Natural killer cell (primary cell): Measurements from ENCODE around the gene TRIM62. TPM values are rescaled to one million over a fixed set of nuclear protein-coding genes. Genes with fewer than 3 reads are reported as not detected.

Experiments
- ATAC-seq, 3 donors: fragments of 150-1000 bp in 2 of 3; fragments of 200-7000 bp in 1 of 3; cut with Tn5 transposase; 1 replicate in 1 of 3; 2 replicates in 2 of 3; pipeline ENCODE4 v1.10.0; 2021; ENCODE audit warnings: mild to moderate bottlenecking in 2 of 3, moderate library complexity in 2 of 3
- DNase-seq, 2 donors: peaks; one replicate each; pipeline versions ENCODE4 v3.0.0 to v3.0.0-alpha.2; 2013 to 2021; ENCODE audit warnings: mixed read lengths in 1 of 2
- H3K27ac ChIP-seq: one replicate; pipeline ENCODE4 v1.5.1; 2013; ENCODE audit warnings: mild to moderate bottlenecking, low read length
- H3K27me3 ChIP-seq: one replicate; pipeline ENCODE4 v1.6.1; 2013; ENCODE audit warnings: low read length; ENCODE audit not compliant: control insufficient read depth, insufficient read depth
- H3K36me3 ChIP-seq: one replicate; pipeline ENCODE4 v1.6.1; 2013; ENCODE audit warnings: low read length; ENCODE audit not compliant: control insufficient read depth, insufficient read depth
- H3K4me1 ChIP-seq: one replicate; pipeline ENCODE4 v1.6.1; 2013; ENCODE audit warnings: low read length; ENCODE audit not compliant: control insufficient read depth, insufficient read depth
- H3K4me3 ChIP-seq: one replicate; pipeline ENCODE4 v1.5.1; 2013; ENCODE audit warnings: low read length
- H3K9me3 ChIP-seq: one replicate; pipeline ENCODE4 v1.6.1; 2013; ENCODE audit warnings: low read length; ENCODE audit not compliant: control insufficient read depth, insufficient read depth
- H3K27ac Mint-ChIP-seq, 2 donors: one replicate each; pipeline ENCODE4 v1.8.0; 2022; ENCODE audit warnings: mild to moderate bottlenecking in 2 of 2, mixed read lengths in 2 of 2, moderate library complexity in 1 of 2
- H3K27me3 Mint-ChIP-seq, 2 donors: one replicate each; pipeline ENCODE4 v1.8.0; 2022; ENCODE audit warnings: low read depth in 2 of 2, mixed read lengths in 2 of 2
- H3K36me3 Mint-ChIP-seq: one replicate; pipeline ENCODE4 v1.8.0; 2022; ENCODE audit warnings: mixed read lengths
- H3K4me1 Mint-ChIP-seq, 2 donors: one replicate each; pipeline ENCODE4 v1.8.0; 2022; ENCODE audit warnings: mixed read lengths in 2 of 2
- H3K4me3 Mint-ChIP-seq: one replicate; pipeline ENCODE4 v1.8.0; 2022; ENCODE audit warnings: mild to moderate bottlenecking, moderate library complexity, mixed read lengths
- H3K9me3 Mint-ChIP-seq, 2 donors: one replicate each; pipeline ENCODE4 v1.8.0; 2022; ENCODE audit warnings: mixed read lengths in 2 of 2
- CTCF ChIP-seq: fragments of 200-600 bp; IDR thresholded peaks from one replicate; pipeline ENCODE4 v1.8.0; 2022; ENCODE audit warnings: antibody characterized with exemption
- WGBS: methylation state at CpG from one replicate; pipeline ENCODE4 v1.1.7; 2013; ENCODE audit warnings: missing lambda C conversion rate; ENCODE audit not compliant: insufficient coverage; 5-methylcytosine and 5-hydroxymethylcytosine counted together
- intact Hi-C: fragments of 100-400 bp; cut with micrococcal nuclease; formaldehyde crosslinking; loops from one replicate; pipeline ENCODE4 v1.14.2; 2022
- total RNA-seq, 4 donors: library from RNA; stranded (reverse); fragments of 120-200 nt in 1 of 4; gene quantifications; one replicate each; pipeline versions ENCODE4 v1.2.3 to v1.2.4, GENCODE V29; 2013 to 2022

The TRIM62 gene
- 10 to 100 TPM; 18.2 to 35.4 (median 23.2) TPM for total RNA-seq
- total RNA-seq (2013) = 6.7 TPM

- H3K9me3 ChIP-seq = no peaks in the 10 kb centered on the region
- H3K4me1 ChIP-seq = peaks cover 23% of the 10 kb centered on the region
- Mint-ChIP-seq H3K9me3 (no peaks in the 10 kb centered on the region), H3K36me3 (no peaks in the 10 kb centered on the region), H3K27ac (peak within 1 kb of the TSS; percentile 45 to 79), H3K4me3 (peak within 1 kb of the TSS; percentile 91), H3K4me1 (peaks cover 27 to 48% of the 10 kb centered on the region in 2 donors), H3K27me3 (peaks cover 17 to 22% of the 10 kb centered on the region in 2 donors)
- H3K27ac ChIP-seq = no peak within 1 kb of the TSS
- TF ChIP-seq CTCF = no peak
- peaks cover 2% of the 10 kb centered on the region for H3K27me3 ChIP-seq
- peak within 1 kb of the TSS; percentile 82 for H3K4me3 ChIP-seq
- peak; percentile 79 to 89 for DNase-seq
- peak; percentile 79 to 85 (median 79) for ATAC-seq
- WGBS = under 1% methylated on average over 34 of the region's 35 CpGs
- H3K36me3 ChIP-seq = no peaks in the 10 kb centered on the region
- intact Hi-C loops = loop anchor here (2.0 kb wide), 1 partner anchor 55 kb away; no protein-coding TSS in a partner anchor
These were observed at the start of gene TRIM62 for GRCh38 chr1:33181921-33182341. TRIM62 (minus strand) TSS chr1:33182043; CDS start chr1:33181432, 611 bp downstream.

- Mint-ChIP-seq H3K27me3 (peaks cover 15 to 16% of the 10 kb centered on the region in 2 donors), H3K36me3 (no peaks in the 10 kb centered on the region), H3K4me1 (no peaks in the 10 kb centered on the region), H3K4me3 (no peak overlapping the region), H3K9me3 (no peaks in the 10 kb centered on the region), H3K27ac (no peak overlapping the region)
- DNase-seq (no peak), ATAC-seq (no peak)
- no peak overlapping the region for H3K4me3 ChIP-seq
- H3K9me3 ChIP-seq = no peaks in the 10 kb centered on the region
- WGBS = 97% methylated on average over 7 of the region's 7 CpGs
- no peak overlapping the region for H3K27ac ChIP-seq
- intact Hi-C loops = no loop called here
- H3K4me1 ChIP-seq = no peaks in the 10 kb centered on the region
- no peaks in the 10 kb centered on the region for H3K36me3 ChIP-seq
- H3K27me3 ChIP-seq = no peaks in the 10 kb centered on the region
- no peak for TF ChIP-seq CTCF
These were observed 49.3 kb upstream of the TRIM62 start for GRCh38 chr1:33231166-33231565.

GRCh38 chr1:33228935-33229487, 47.2 kb upstream of the TRIM62 start:
- Mint-ChIP-seq H3K4me1 (no peaks in the 10 kb centered on the region), H3K36me3 (peaks cover 7% of the 10 kb centered on the region), H3K27ac (no peak overlapping the region), H3K9me3 (peaks cover 2 to 10% of the 10 kb centered on the region in 2 donors), H3K27me3 (peaks cover 20 to 23% of the 10 kb centered on the region in 2 donors), H3K4me3 (no peak overlapping the region)
- ATAC-seq (no peak), DNase-seq (no peak)
- intact Hi-C loops = no loop called here
- Histone ChIP-seq H3K9me3 (no peaks in the 10 kb centered on the region), H3K36me3 (no peaks in the 10 kb centered on the region), H3K27ac (no peak overlapping the region), H3K27me3 (no peaks in the 10 kb centered on the region), H3K4me3 (no peak overlapping the region), H3K4me1 (no peaks in the 10 kb centered on the region)
- no peak for TF ChIP-seq CTCF
- 52% methylated on average over 4 of the region's 5 CpGs for WGBS

- no peaks in the 10 kb centered on the region for H3K9me3 ChIP-seq
- Mint-ChIP-seq H3K4me3 (no peak overlapping the region), H3K36me3 (peaks cover 10% of the 10 kb centered on the region), H3K4me1 (no peaks in the 10 kb centered on the region), H3K9me3 (peaks cover 2 to 12% of the 10 kb centered on the region in 2 donors), H3K27ac (no peak overlapping the region), H3K27me3 (peaks cover 24 to 25% of the 10 kb centered on the region in 2 donors)
- ATAC-seq (no peak), DNase-seq (no peak)
- TF ChIP-seq CTCF = no peak
- no CpG with 5 or more reads among the region's 1 CpG for WGBS
- intact Hi-C loops = no loop called here
- H3K27ac ChIP-seq = no peak overlapping the region
- no peak overlapping the region for H3K4me3 ChIP-seq
- H3K36me3 ChIP-seq = no peaks in the 10 kb centered on the region
- no peaks in the 10 kb centered on the region for H3K4me1 ChIP-seq
- no peaks in the 10 kb centered on the region for H3K27me3 ChIP-seq
These were observed 43.7 kb upstream of the TRIM62 start for GRCh38 chr1:33225586-33225985.
